Mesendoderm (in vitro differentiated cells): ENCODE data around the gene NPM1.
A peak's percentile ranks its signal among the peaks of the same experiment; 100 is the strongest.
"Not testable (repeated sequence)": the region's sequence is repeated elsewhere in the genome, so short reads cannot be mapped to it uniquely, and the experiment has no call there.

ENCODE experiments used
- DNase-seq: peaks from one replicate; pipeline ENCODE4 v3.0.0; 2013
- H2AK5ac ChIP-seq: 2 replicates; pipeline ENCODE4 v1.6.1; 2013; ENCODE audit warnings: low read length, inconsistent platforms
- H2BK120ac ChIP-seq: 2 replicates; pipeline ENCODE4 v1.6.1; 2013; ENCODE audit warnings: low read depth, mild to moderate bottlenecking, low read length, moderate library complexity, mixed read lengths
- H2BK15ac ChIP-seq: replicated peaks from 2 replicates; pipeline ENCODE4 v1.6.1; 2013; ENCODE audit warnings: low read depth, mild to moderate bottlenecking, moderate library complexity
- H2BK5ac ChIP-seq: 2 replicates; pipeline ENCODE4 v1.6.1; 2013; ENCODE audit warnings: low read length, inconsistent platforms
- H3K18ac ChIP-seq: 2 replicates; pipeline ENCODE4 v1.6.1; 2013; ENCODE audit warnings: mild to moderate bottlenecking, low read length, mixed read lengths
- H3K23ac ChIP-seq: one replicate; pipeline ENCODE4 v1.6.1; 2013; ENCODE audit warnings: low read length
- H3K27ac ChIP-seq: 2 replicates; pipeline ENCODE4 v1.5.1; 2013; ENCODE audit warnings: low read depth, mild to moderate bottlenecking, inconsistent platforms, low read length, moderate library complexity
- H3K27me3 ChIP-seq: 2 replicates; pipeline ENCODE4 v1.6.1; 2013; ENCODE audit warnings: low read length, control low read depth, mild to moderate bottlenecking, inconsistent platforms; ENCODE audit not compliant: insufficient read depth, poor library complexity
- H3K36me3 ChIP-seq: 2 replicates; pipeline ENCODE4 v1.6.1; 2013; ENCODE audit warnings: low read length, inconsistent platforms; ENCODE audit not compliant: control insufficient read depth, insufficient read depth
- H3K4ac ChIP-seq: one replicate; pipeline ENCODE4 v1.6.1; 2013; ENCODE audit warnings: low read depth, mild to moderate bottlenecking, low read length, moderate library complexity
- H3K4me1 ChIP-seq: 2 replicates; pipeline ENCODE4 v1.6.1; 2013; ENCODE audit warnings: low read depth, low read length, inconsistent platforms; ENCODE audit not compliant: control insufficient read depth
- H3K4me2 ChIP-seq: 2 replicates; pipeline ENCODE4 v1.6.1; 2013; ENCODE audit warnings: low read length
- H3K4me3 ChIP-seq: 2 replicates; pipeline ENCODE4 v1.5.1; 2013; ENCODE audit warnings: mild to moderate bottlenecking, low read length
- H3K56ac ChIP-seq: one replicate; pipeline ENCODE4 v1.6.1; 2013; ENCODE audit warnings: low read length
- H3K79me1 ChIP-seq: 2 replicates; pipeline ENCODE4 v1.6.1; 2013; ENCODE audit warnings: low read length, inconsistent platforms
- H3K79me2 ChIP-seq: 2 replicates; pipeline ENCODE4 v1.6.1; 2013; ENCODE audit warnings: mild to moderate bottlenecking, low read length; ENCODE audit not compliant: control insufficient read depth, insufficient read depth
- H3K9ac ChIP-seq: 2 replicates; pipeline ENCODE4 v1.6.1; 2013; ENCODE audit warnings: low read length, inconsistent platforms
- H4K5ac ChIP-seq: one replicate; pipeline ENCODE4 v1.6.1; 2013; ENCODE audit warnings: low read length
- H4K8ac ChIP-seq: one replicate; pipeline ENCODE4 v1.6.1; 2013; ENCODE audit warnings: low read depth, mild to moderate bottlenecking, control low read depth, low read length, moderate library complexity
- WGBS: extraction: QIAGEN DNeasy Blood & Tissue Kit; methylation state at CpG from one replicate; pipeline ENCODE4 v1.1.7; 2013; ENCODE audit warnings: low lambda C conversion rate, missing lambda C conversion rate; ENCODE audit not compliant: insufficient coverage; ENCODE audit errors: extremely low coverage; 5-methylcytosine and 5-hydroxymethylcytosine counted together

Gene NPM1

DNA sequence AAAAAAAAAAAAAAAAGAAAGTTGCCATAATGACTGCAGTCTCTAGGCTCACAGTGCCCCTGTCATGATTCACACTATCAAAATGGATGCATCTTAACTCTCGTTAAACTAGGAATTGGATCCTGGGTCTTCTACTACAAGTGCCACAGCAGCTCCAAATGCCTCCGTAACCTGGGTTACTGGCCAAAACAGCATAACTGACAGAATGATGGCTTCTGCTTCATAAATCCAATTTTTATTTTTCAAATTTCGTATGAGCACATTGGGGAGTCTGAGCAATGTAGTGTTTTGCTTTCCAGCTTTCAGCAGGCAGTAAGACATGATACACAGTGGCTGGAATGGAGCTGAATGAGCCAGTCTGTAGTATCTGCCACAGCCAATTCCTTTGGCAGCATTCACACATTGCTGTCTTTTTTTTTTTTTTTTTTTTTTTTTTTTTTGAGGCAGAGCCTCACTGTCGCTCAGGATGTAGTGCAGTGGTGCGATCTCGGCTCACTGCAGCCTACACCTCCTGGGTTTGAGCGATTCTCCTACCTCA lies 36.0 kb upstream of the NPM1 start:
- H2BK120ac ChIP-seq = no peak overlapping the region
- no peak overlapping the region for H3K56ac ChIP-seq
- no peak overlapping the region for H2AK5ac ChIP-seq
- DNase-seq = no peak
- H3K27ac ChIP-seq = no peak overlapping the region
- no peaks in the 10 kb centered on the region for H3K4me1 ChIP-seq
- no peak overlapping the region for H4K5ac ChIP-seq
- no peaks in the 10 kb centered on the region for H3K27me3 ChIP-seq
- H3K36me3 ChIP-seq = no peaks in the 10 kb centered on the region
- H2BK15ac ChIP-seq = no peak overlapping the region
- no peaks in the 10 kb centered on the region for H3K79me2 ChIP-seq
- H3K4ac ChIP-seq = no peak overlapping the region
- no peak overlapping the region for H2BK5ac ChIP-seq
- no peak overlapping the region for H3K9ac ChIP-seq
- no peak overlapping the region for H3K23ac ChIP-seq
- H3K4me3 ChIP-seq = no peak overlapping the region
- H3K79me1 ChIP-seq = no peaks in the 10 kb centered on the region
- no CpG with 5 or more reads among the region's 7 CpGs for WGBS
- no peak overlapping the region for H3K18ac ChIP-seq
- no peak overlapping the region for H4K8ac ChIP-seq
- H3K4me2 ChIP-seq = no peak overlapping the region

DNA sequence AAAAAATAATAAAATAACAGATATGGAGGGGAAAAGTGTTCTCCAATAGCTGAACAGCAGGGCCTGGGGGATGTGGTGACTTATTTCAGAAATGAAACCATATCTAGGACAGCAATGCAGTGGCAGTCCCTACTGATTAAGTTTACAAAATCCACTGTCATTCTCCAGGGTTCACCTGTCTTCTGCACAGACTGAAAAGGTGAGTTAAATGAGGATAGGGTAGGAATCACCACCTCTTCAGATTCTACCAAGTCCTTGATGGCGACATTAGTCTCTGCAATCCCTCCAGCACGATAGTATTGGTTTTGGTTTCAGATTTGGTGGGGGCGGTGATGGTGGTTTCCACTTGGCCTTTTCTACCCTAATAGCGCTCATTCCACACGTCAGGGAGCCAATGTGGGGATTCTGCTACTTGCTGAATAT lies 32.3 kb upstream of the NPM1 start:
- Histone ChIP-seq H3K27ac (no peak overlapping the region), H4K8ac (no peak overlapping the region), H3K56ac (no peak overlapping the region), H3K4me3 (no peak overlapping the region), H2BK120ac (no peak overlapping the region), H3K18ac (no peak overlapping the region), H3K36me3 (no peaks in the 10 kb centered on the region), H3K79me2 (no peaks in the 10 kb centered on the region), H3K27me3 (no peaks in the 10 kb centered on the region), H3K4me1 (no peaks in the 10 kb centered on the region), H2AK5ac (no peak overlapping the region), H3K79me1 (no peaks in the 10 kb centered on the region), H3K9ac (no peak overlapping the region), H4K5ac (no peak overlapping the region), H3K4ac (no peak overlapping the region), H2BK15ac (no peak overlapping the region), H3K23ac (no peak overlapping the region), H3K4me2 (no peak overlapping the region), H2BK5ac (no peak overlapping the region)
- WGBS = no CpG with 5 or more reads among the region's 5 CpGs
- no peak for DNase-seq

DNA sequence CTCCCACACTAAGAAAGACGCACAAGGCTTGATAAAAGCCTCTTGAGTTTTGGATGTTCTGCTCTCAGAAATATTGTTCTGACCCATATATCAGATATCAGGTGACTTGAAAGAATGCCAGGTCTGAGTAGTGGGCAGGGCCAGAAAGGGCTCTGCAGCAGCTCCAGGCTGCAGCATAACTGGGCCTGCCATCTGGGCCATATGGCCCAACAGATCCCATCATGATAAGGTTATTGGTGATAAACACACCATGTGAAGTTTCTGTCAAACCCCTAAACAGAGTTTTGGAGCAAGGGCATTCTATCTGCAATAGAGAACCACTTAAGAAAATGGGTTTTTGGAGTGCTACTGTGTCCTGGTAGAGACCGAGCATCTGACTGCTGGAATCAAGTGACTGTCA lies 29.8 kb upstream of the NPM1 start:
- no peak overlapping the region for H3K18ac ChIP-seq
- H3K79me2 ChIP-seq = no peaks in the 10 kb centered on the region
- no peak overlapping the region for H3K4me3 ChIP-seq

DNA sequence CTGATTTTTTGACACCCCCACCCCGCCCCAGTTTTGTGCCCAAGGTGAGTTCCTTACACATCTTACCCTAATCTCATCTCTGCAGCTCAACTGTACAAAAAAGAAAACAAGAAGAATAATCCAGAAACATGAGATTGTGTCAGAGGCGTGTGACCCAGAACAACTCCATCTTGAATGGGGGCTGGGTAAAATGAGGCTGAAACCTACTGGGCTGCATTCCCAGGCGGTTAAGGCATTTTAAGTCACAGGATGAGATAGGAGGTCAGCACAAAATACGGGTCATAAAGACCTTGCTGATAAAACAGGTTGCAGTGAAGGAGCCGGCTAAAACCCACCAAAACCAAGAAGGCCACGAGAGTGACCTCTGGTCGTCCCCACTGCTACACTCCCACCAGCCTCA lies 26.5 kb upstream of the NPM1 start:
- not testable (repeated sequence) for H3K4me2 ChIP-seq, H4K8ac ChIP-seq, H3K4ac ChIP-seq, H2BK5ac ChIP-seq, H2BK15ac ChIP-seq, H2BK120ac ChIP-seq, H4K5ac ChIP-seq, H2AK5ac ChIP-seq, H3K18ac ChIP-seq, H3K23ac ChIP-seq, H3K9ac ChIP-seq, H3K27me3 ChIP-seq, H3K36me3 ChIP-seq, H3K4me3 ChIP-seq, H3K79me2 ChIP-seq, H3K79me1 ChIP-seq, H3K56ac ChIP-seq, H3K4me1 ChIP-seq, H3K27ac ChIP-seq
- WGBS = no CpG with 5 or more reads among the region's 7 CpGs
- DNase-seq = peak; percentile 35

More for the DNA sequence above, 29.8 kb upstream of the NPM1 start:
- no CpG with 5 or more reads among the region's 2 CpGs for WGBS
- H3K4ac ChIP-seq = no peak overlapping the region
- H4K8ac ChIP-seq = no peak overlapping the region
- H3K4me1 ChIP-seq = no peaks in the 10 kb centered on the region
- H2BK15ac ChIP-seq = no peak overlapping the region
- H3K27me3 ChIP-seq = no peaks in the 10 kb centered on the region
- H3K23ac ChIP-seq = no peak overlapping the region
- no peak overlapping the region for H2AK5ac ChIP-seq
- no peak overlapping the region for H4K5ac ChIP-seq
- H3K4me2 ChIP-seq = no peak overlapping the region
- no peak overlapping the region for H2BK5ac ChIP-seq
- no peak overlapping the region for H3K56ac ChIP-seq
- no peak for DNase-seq
- no peak overlapping the region for H3K9ac ChIP-seq
- H3K79me1 ChIP-seq = no peaks in the 10 kb centered on the region
- H3K27ac ChIP-seq = no peak overlapping the region
- H3K36me3 ChIP-seq = no peaks in the 10 kb centered on the region
- H2BK120ac ChIP-seq = no peak overlapping the region

DNA sequence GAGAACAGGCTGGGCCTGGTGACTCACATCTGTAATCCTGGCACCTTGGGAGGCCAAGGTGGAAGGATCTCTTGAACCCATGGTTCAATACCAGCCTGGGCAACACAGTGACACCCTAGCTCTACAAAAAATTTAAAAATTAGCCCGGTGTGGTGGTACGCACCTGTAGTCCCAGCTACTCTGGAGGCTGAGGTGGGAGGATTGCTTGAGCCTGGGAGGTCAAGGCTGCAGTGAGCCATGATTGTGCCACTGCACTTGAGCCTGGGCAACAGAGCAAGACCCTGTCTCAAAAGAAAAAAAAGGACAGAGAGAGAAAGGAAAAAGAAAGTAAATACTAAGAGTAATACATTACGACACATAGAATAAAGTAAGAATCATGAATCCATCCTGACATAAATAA lies 24.4 kb upstream of the NPM1 start:
- not testable (repeated sequence) for H2BK120ac ChIP-seq, H3K79me2 ChIP-seq, H3K4ac ChIP-seq, H3K36me3 ChIP-seq, H3K23ac ChIP-seq, H3K4me2 ChIP-seq, H4K8ac ChIP-seq, H3K27ac ChIP-seq, H3K4me3 ChIP-seq, H2AK5ac ChIP-seq, H3K27me3 ChIP-seq, H3K9ac ChIP-seq, H3K79me1 ChIP-seq, H3K18ac ChIP-seq, H3K56ac ChIP-seq, H4K5ac ChIP-seq, H3K4me1 ChIP-seq, H2BK15ac ChIP-seq, H2BK5ac ChIP-seq, DNase-seq
- WGBS = no CpG with 5 or more reads among the region's 3 CpGs

DNA sequence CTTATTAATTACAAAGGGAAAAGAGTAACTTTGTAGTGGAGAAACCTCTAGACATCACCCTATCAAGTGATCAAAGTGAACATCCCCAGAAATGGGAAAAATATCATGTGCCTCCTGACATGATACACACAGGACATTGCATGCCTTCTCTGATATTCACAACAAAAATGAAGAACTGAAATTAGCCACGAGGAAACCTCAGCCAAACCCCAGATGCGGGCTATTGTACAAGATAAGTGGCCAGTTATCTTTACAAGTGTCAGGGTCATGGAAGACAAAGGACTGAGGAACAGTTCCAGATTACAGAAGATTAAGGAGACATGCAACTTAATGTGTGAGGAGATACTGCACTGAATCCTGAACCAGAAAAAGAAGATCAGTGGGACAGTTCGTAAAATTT lies 23.8 kb upstream of the NPM1 start:
- Histone ChIP-seq H2BK120ac (no peak overlapping the region), H2BK15ac (no peak overlapping the region), H3K79me1 (no peaks in the 10 kb centered on the region), H2BK5ac (no peak overlapping the region), H3K36me3 (no peaks in the 10 kb centered on the region), H3K4me3 (no peak overlapping the region), H3K23ac (no peak overlapping the region), H2AK5ac (no peak overlapping the region), H3K79me2 (no peaks in the 10 kb centered on the region), H3K27me3 (no peaks in the 10 kb centered on the region), H3K27ac (no peak overlapping the region), H3K4ac (no peak overlapping the region), H3K56ac (no peak overlapping the region), H4K5ac (no peak overlapping the region), H3K4me2 (no peak overlapping the region), H3K4me1 (no peaks in the 10 kb centered on the region), H3K18ac (no peak overlapping the region), H4K8ac (no peak overlapping the region), H3K9ac (no peak overlapping the region)
- no CpG with 5 or more reads among the region's 3 CpGs for WGBS
- peak; percentile 25 for DNase-seq
